Right forelimb (tissue), 1 donor: ENCODE measurements around the gene ARHGAP26.

ENCODE experiments used
- DNase-seq: peaks from one replicate; pipeline ENCODE4 v3.0.0-alpha.2; 2018

ARHGAP26 gene

GRCh38 chr5:142856269-142856782 is 86.1 kb downstream of the ARHGAP26 start:
- peak; percentile 27 for DNase-seq

- peak; percentile 36 for DNase-seq
Measured at GRCh38 chr5:142857405-142857804, 87.2 kb downstream of the ARHGAP26 start.

- DNase-seq, result no peak
Measured at GRCh38 chr5:142859037-142859436, 88.9 kb downstream of the ARHGAP26 start.

- DNase-seq, result no peak
Measured at GRCh38 chr5:142860270-142860669, 90.1 kb downstream of the ARHGAP26 start.

- no peak for DNase-seq
Measured at GRCh38 chr5:142861011-142861410, 90.8 kb downstream of the ARHGAP26 start.

- DNase-seq, result no peak
Measured at GRCh38 chr5:142862594-142862993, 92.4 kb downstream of the ARHGAP26 start.

- DNase-seq, result no peak
Measured at GRCh38 chr5:142863856-142864255, 93.7 kb downstream of the ARHGAP26 start.

- no peak for DNase-seq
Measured at GRCh38 chr5:142864290-142865260, 94.4 kb downstream of the ARHGAP26 start.

GRCh38 chr5:142865631-142866030 is 95.5 kb downstream of the ARHGAP26 start:
- DNase-seq, result no peak

GRCh38 chr5:142866563-142867275 is 96.5 kb downstream of the ARHGAP26 start:
- DNase-seq, result no peak

GRCh38 chr5:142869886-142870285 is 99.7 kb downstream of the ARHGAP26 start:
- DNase-seq, result peak; percentile 65

- DNase-seq, result no peak
Measured at GRCh38 chr5:142870532-142871362, 100.6 kb downstream of the ARHGAP26 start.

GRCh38 chr5:142871363-142872193 is 101.4 kb downstream of the ARHGAP26 start:
- no peak for DNase-seq

GRCh38 chr5:142872217-142872616 is 102.0 kb downstream of the ARHGAP26 start:
- no peak for DNase-seq

GRCh38 chr5:142872795-142873194 is 102.6 kb downstream of the ARHGAP26 start:
- no peak for DNase-seq

GRCh38 chr5:142873831-142874230 is 103.7 kb downstream of the ARHGAP26 start:
- DNase-seq, result no peak

- no peak for DNase-seq
Measured at GRCh38 chr5:142874540-142874939, 104.4 kb downstream of the ARHGAP26 start.

GRCh38 chr5:142875936-142876335 is 105.8 kb downstream of the ARHGAP26 start:
- DNase-seq, result no peak

- DNase-seq, result no peak
Measured at GRCh38 chr5:142876817-142877216, 106.6 kb downstream of the ARHGAP26 start.

GRCh38 chr5:142878111-142878510 is 107.9 kb downstream of the ARHGAP26 start:
- no peak for DNase-seq

GRCh38 chr5:142878638-142879037 is 108.5 kb downstream of the ARHGAP26 start:
- no peak for DNase-seq
